ENCODE data around the gene TDRD9. TPM values are rescaled to one million over a fixed set of nuclear protein-coding genes. Genes with fewer than 3 reads are reported as not detected.

The TDRD9 gene
- 1 to 10 TPM; 1.6 to 4.6 TPM for total RNA-seq

DNA sequence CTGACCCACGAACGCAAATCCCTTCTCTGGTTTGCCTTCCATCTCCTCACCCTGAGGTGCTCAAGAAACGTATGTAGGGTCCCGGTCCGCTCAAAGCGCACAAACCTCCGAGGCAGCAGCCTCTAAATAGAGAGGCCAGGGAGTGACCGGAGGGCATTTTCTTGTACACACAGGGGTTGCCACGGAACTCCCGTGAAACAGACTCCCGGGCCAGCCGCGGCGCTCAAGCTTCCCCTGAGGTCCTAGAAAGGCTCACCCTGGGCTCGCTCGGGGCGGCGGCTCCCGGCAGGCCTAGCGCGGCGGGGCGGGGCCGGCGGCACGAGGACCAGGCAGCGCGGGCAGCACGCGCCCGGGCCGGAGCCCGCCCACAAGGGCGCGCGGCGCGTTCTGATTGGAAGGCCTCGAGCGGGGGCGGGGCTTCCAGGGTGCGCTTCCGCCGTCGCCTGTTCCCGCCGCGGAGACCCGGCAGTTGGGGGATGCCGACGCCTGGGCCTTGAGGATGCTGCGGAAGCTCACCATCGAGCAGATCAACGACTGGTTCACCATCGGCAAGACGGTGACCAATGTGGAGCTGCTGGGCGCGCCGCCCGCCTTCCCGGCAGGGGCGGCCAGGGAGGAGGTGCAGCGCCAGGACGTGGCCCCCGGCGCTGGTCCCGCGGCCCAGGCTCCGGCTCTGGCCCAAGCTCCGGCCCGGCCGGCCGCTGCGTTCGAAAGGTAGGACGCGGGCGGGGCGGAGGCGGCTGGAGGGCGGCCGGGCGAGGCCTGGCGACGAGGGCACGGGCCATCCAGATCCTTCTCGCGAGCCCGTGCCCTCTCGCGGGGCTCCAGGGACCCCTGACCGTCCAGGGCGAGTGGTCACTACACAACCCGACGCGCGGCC is at the start of gene TDRD9:
TDRD9 (plus strand) TSS at position 446 of the 880 bp plus-strand sequence; CDS start at position 500, 54 bp downstream.
- no peak within 1 kb of the TSS for H3K27ac Mint-ChIP-seq
- ATAC-seq (replicated peaks in 1 of 2) (no peak), DNase-seq (no peak)
- no peak within 1 kb of the TSS for H3K4me3 Mint-ChIP-seq
- no peaks in the 10 kb centered on the region for H3K36me3 Mint-ChIP-seq (ENCODE audit: insufficient read depth in 2 of 2)
- H3K9me3 Mint-ChIP-seq: no peaks in the 10 kb centered on the region
- H3K4me1 Mint-ChIP-seq (ENCODE audit: low read depth): peaks cover 4% of the 10 kb centered on the region
- peaks cover 8% of the 10 kb centered on the region for H3K27me3 Mint-ChIP-seq (ENCODE audit: low read depth)

- ATAC-seq (replicated peaks in 1 of 2) (no peak), DNase-seq (no peak)
- Mint-ChIP-seq H3K4me1 (ENCODE audit: low read depth) (peaks cover 23% of the 10 kb centered on the region), H3K9me3 (peaks cover 3 to 4% of the 10 kb centered on the region in 2 donors), H3K27me3 (ENCODE audit: low read depth) (no peaks in the 10 kb centered on the region), H3K36me3 (ENCODE audit: insufficient read depth in 2 of 2) (peaks cover 0 to 3% of the 10 kb centered on the region in 2 donors), H3K27ac (no peak overlapping the region), H3K4me3 (peak overlapping the region; percentile 60 to 69)
These were observed 49.1 kb upstream of the TDRD9 start for GRCh38 chr14:103879118-103879569.

DNA sequence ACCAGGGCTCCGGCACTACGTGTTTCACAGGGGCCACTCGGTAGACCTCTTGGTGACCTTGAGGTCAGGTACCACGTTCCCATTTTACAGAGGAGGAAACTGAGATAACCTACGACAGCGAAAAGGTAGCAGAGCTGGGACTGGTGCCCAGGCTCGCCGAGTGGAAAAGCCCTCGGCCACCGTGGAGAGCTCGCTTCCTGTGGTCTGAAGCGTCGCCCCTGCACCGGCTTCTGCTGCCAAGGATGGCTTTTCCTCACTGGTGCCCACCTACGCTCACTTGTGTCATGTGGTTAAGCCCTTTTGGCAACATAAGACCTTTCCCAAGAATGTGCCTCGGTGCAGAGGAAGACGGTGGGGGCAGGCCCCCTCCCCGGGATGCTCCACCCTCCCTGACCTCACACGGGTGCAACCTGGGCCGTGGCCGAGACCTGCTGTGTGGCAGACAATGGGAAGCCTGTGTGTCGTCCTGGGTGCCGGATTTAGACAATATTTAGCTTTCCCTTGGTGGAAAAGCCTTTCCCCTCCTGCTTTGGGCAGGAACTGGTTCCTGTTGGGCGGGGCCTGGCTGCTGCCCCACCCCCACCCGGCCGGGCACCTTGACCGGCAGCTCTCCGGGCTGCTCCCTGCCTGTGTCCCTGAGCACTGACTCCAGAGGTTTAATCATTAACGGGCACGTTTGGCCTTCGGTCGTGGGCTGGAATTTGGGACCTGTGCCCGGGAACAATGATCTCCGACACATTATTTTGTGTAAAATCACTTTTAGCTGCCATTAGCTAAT is 48.5 kb upstream of the TDRD9 start:
- no peak for DNase-seq
- H3K36me3 Mint-ChIP-seq (ENCODE audit: insufficient read depth in 2 of 2): peaks cover 0 to 3% of the 10 kb centered on the region in 2 donors
- H3K9me3 Mint-ChIP-seq: peaks cover 3 to 4% of the 10 kb centered on the region in 2 donors
- ATAC-seq (replicated peaks in 1 of 2): peak; percentile 32 to 45
- H3K4me3 Mint-ChIP-seq: peak overlapping the region; percentile 60 to 69
- H3K4me1 Mint-ChIP-seq (ENCODE audit: low read depth): peaks cover 18% of the 10 kb centered on the region
- no peak overlapping the region for H3K27ac Mint-ChIP-seq
- H3K27me3 Mint-ChIP-seq (ENCODE audit: low read depth): no peaks in the 10 kb centered on the region

DNA sequence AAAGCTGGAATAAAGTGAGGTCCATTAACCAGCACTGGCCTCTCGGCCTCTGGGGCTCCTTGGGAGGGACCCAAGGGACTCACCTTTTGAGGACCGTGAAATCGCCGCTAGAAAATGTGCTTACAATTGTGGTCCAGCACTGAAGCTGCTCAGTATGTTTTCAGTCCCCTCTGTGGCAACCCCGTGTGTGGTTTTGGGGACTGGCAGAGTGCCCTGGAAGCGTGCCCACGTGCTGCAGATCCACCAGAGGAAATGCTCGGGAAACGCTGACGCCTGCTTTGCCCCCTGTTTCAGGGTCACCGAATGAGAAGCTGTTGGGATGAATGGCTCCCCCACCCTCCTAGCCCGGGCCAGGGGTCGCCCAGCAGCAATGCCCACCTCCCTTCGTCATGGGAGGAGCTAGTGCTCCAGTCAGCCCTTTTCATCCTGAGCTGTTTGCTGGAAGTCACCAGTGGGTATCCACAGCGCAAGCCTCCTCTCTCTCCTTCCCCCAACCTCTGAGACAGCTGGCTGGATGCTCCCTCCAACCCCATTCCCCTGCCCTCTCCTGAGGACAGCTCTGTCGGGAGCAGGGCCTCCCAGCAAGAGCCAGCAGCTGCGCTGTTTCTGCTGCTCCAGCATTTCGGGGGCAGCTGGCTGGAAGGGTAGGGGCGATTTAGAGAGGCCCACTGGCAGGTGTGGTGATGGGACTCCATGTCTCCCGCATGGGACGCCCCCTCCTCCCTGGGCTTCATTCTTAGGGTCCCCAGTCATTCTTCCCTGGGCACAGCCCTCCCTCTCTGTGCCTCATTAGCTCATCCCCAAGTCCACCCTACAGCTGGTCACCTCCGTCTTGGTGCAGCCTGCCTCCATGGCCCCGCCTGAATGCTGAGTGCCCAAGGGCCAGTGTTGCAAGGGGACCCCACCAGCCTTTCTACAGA is 47.6 kb upstream of the TDRD9 start:
- ATAC-seq (replicated peaks in 1 of 2) (peak in 1 of 2 donors; percentile 14), DNase-seq (peak in 1 of 2 donors; percentile 16)
- Mint-ChIP-seq H3K27ac (no peak overlapping the region), H3K9me3 (no peaks in the 10 kb centered on the region), H3K36me3 (ENCODE audit: insufficient read depth in 2 of 2) (no peaks in the 10 kb centered on the region), H3K4me3 (peak overlapping the region; percentile 60 to 69), H3K4me1 (ENCODE audit: low read depth) (peaks cover 13% of the 10 kb centered on the region), H3K27me3 (ENCODE audit: low read depth) (no peaks in the 10 kb centered on the region)

GRCh38 chr14:103881268-103882201 is 46.7 kb upstream of the TDRD9 start:
- Mint-ChIP-seq H3K36me3 (ENCODE audit: insufficient read depth in 2 of 2) (no peaks in the 10 kb centered on the region), H3K4me3 (peak overlapping the region in 1 of 2 donors; percentile 43), H3K4me1 (ENCODE audit: low read depth) (peaks cover 13% of the 10 kb centered on the region), H3K9me3 (no peaks in the 10 kb centered on the region), H3K27ac (no peak overlapping the region), H3K27me3 (ENCODE audit: low read depth) (no peaks in the 10 kb centered on the region)
- DNase-seq: no peak
- no peak for ATAC-seq (replicated peaks in 1 of 2)

GRCh38 chr14:103882503-103883262 is 45.6 kb upstream of the TDRD9 start:
- Mint-ChIP-seq H3K36me3 (ENCODE audit: insufficient read depth in 2 of 2) (no peaks in the 10 kb centered on the region), H3K27me3 (ENCODE audit: low read depth) (no peaks in the 10 kb centered on the region), H3K4me1 (ENCODE audit: low read depth) (peaks cover 13% of the 10 kb centered on the region), H3K27ac (no peak overlapping the region), H3K9me3 (no peaks in the 10 kb centered on the region), H3K4me3 (no peak overlapping the region)
- no peak for DNase-seq
- ATAC-seq (replicated peaks in 1 of 2): no peak

DNA sequence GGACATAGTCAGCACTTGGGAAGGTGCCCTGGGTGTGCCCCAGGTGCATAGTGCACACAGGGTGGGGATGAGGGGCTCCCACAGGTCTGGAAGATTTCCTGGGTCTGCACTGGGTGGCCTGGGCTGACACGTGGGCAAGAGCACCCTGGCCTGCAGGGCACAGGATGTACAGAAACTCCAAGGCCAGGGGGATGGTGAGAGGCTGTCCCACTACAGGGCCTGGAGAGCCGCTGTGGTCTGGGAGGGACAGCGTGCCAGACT is 45.1 kb upstream of the TDRD9 start:
- ATAC-seq (replicated peaks in 1 of 2) (no peak), DNase-seq (no peak)
- Mint-ChIP-seq H3K4me3 (no peak overlapping the region), H3K27me3 (ENCODE audit: low read depth) (no peaks in the 10 kb centered on the region), H3K9me3 (no peaks in the 10 kb centered on the region), H3K4me1 (ENCODE audit: low read depth) (peaks cover 13% of the 10 kb centered on the region), H3K27ac (no peak overlapping the region), H3K36me3 (ENCODE audit: insufficient read depth in 2 of 2) (no peaks in the 10 kb centered on the region)

DNA sequence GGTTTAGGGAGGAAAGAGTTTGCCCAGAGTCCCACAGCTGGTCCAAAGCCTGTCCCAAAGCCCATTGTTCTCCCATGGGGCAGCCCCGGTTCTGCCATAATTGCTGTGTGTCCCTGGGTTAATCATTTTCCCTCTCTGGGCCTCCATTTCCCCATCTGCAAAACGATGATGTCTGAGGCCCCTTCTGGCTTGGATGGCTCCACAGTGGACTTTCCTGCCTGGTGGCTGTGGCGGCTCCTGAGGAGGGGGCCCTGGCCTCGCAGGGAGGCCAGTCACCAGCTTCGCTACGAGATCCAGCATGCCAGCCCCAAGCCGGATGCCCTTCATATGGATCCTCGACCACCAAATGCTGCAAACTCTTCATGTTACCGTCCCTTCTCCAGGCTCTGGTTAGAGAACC is 43.4 kb upstream of the TDRD9 start:
- H3K4me3 Mint-ChIP-seq: no peak overlapping the region
- ATAC-seq (replicated peaks in 1 of 2) (no peak), DNase-seq (no peak)
- H3K27ac Mint-ChIP-seq: no peak overlapping the region
- no peaks in the 10 kb centered on the region for H3K36me3 Mint-ChIP-seq (ENCODE audit: insufficient read depth in 2 of 2)
- H3K4me1 Mint-ChIP-seq (ENCODE audit: low read depth): peaks cover 6% of the 10 kb centered on the region
- H3K27me3 Mint-ChIP-seq (ENCODE audit: low read depth): no peaks in the 10 kb centered on the region
- H3K9me3 Mint-ChIP-seq: no peaks in the 10 kb centered on the region

GRCh38 chr14:103885509-103885932 is 42.7 kb upstream of the TDRD9 start:
- Mint-ChIP-seq H3K4me3 (no peak overlapping the region), H3K27me3 (ENCODE audit: low read depth) (no peaks in the 10 kb centered on the region), H3K36me3 (ENCODE audit: insufficient read depth in 2 of 2) (no peaks in the 10 kb centered on the region), H3K4me1 (ENCODE audit: low read depth) (no peaks in the 10 kb centered on the region), H3K9me3 (no peaks in the 10 kb centered on the region), H3K27ac (no peak overlapping the region)
- ATAC-seq (replicated peaks in 1 of 2) (no peak), DNase-seq (no peak)

GRCh38 chr14:103886304-103887169 is 41.7 kb upstream of the TDRD9 start:
- no peaks in the 10 kb centered on the region for H3K9me3 Mint-ChIP-seq
- no peaks in the 10 kb centered on the region for H3K4me1 Mint-ChIP-seq (ENCODE audit: low read depth)
- H3K36me3 Mint-ChIP-seq (ENCODE audit: insufficient read depth in 2 of 2): no peaks in the 10 kb centered on the region
- H3K4me3 Mint-ChIP-seq: no peak overlapping the region
- ATAC-seq (replicated peaks in 1 of 2) (no peak), DNase-seq (no peak)
- H3K27me3 Mint-ChIP-seq (ENCODE audit: low read depth): no peaks in the 10 kb centered on the region
- no peak overlapping the region for H3K27ac Mint-ChIP-seq

- H3K27me3 Mint-ChIP-seq (ENCODE audit: low read depth): no peaks in the 10 kb centered on the region
- H3K4me1 Mint-ChIP-seq (ENCODE audit: low read depth): no peaks in the 10 kb centered on the region
- H3K4me3 Mint-ChIP-seq: no peak overlapping the region
- no peak overlapping the region for H3K27ac Mint-ChIP-seq
- no peak for DNase-seq
- ATAC-seq (replicated peaks in 1 of 2): no peak
- H3K36me3 Mint-ChIP-seq (ENCODE audit: insufficient read depth in 2 of 2): no peaks in the 10 kb centered on the region
- H3K9me3 Mint-ChIP-seq: no peaks in the 10 kb centered on the region
These were observed 41.1 kb upstream of the TDRD9 start for GRCh38 chr14:103887170-103887501.
